BJ (cell line): ENCODE measurements around the gene BACH1. TPM values are rescaled to one million over a fixed set of nuclear protein-coding genes. Genes with fewer than 3 reads are reported as not detected.

ENCODE experiments used
- CTCF ChIA-PET: fragments of 350-600 bp; formaldehyde crosslinking; extraction: SDS; loops from one replicate; lab custom pipeline; 2021; ENCODE audit warnings: antibody characterized with exemption, inconsistent platforms; lab: Yijun Ruan, JAX
- POLR2A ChIA-PET: fragments of 300-600 bp; sonication (Branson Sonifier 250); formaldehyde crosslinking; extraction: SDS; loops from one replicate; lab custom pipeline; 2021; ENCODE audit warnings: antibody characterized with exemption; lab: Charles Lee
- DNase-seq: peaks from one replicate; pipeline ENCODE4 v3.0.0-alpha.2; 2011; ENCODE audit warnings: low read depth
- H3K27me3 ChIP-seq: 2 replicates; pipeline ENCODE4 v1.6.0; 2011; ENCODE audit warnings: low read length; ENCODE audit not compliant: control insufficient read depth, insufficient read depth
- H3K36me3 ChIP-seq: 2 replicates; pipeline ENCODE4 v1.5.1; 2011; ENCODE audit warnings: low read length; ENCODE audit not compliant: control insufficient read depth, insufficient read depth
- H3K4me3 ChIP-seq: 2 replicates; pipeline ENCODE4 v1.5.1; 2011; ENCODE audit warnings: low read depth, mild to moderate bottlenecking, control low read depth, low read length
- CTCF ChIP-seq: IDR thresholded peaks from 2 replicates; pipeline ENCODE4 v1.5.1; 2011; ENCODE audit warnings: low read depth, mild to moderate bottlenecking, control low read depth, inconsistent platforms, low read length, moderate library complexity; ENCODE audit not compliant: insufficient read depth
- polyA plus RNA-seq: library from polyadenylated mRNA; depleted of rRNA; stranded (reverse); fragments of >200 nt; gene quantifications from 2 replicates; pipeline ENCODE4 v1.2.3, GENCODE V29; 2011

The BACH1 gene
- polyA plus RNA-seq, 1 experiment, result 22.7 TPM

- H3K36me3 ChIP-seq, result no peaks in the 10 kb centered on the region
- ChIA-PET POLR2A (no interaction called here), CTCF (no interaction called here)
- H3K27me3 ChIP-seq, result no peaks in the 10 kb centered on the region
- no peak for TF ChIP-seq CTCF
- H3K4me3 ChIP-seq, result no peak overlapping the region
- DNase-seq, result no peak
Measured at GRCh38 chr21:29287383-29287782, 11.3 kb upstream of the BACH1 start.

GRCh38 chr21:29288239-29288638 is 10.5 kb upstream of the BACH1 start:
- ChIA-PET CTCF (no interaction called here), POLR2A (no interaction called here)
- DNase-seq, result no peak
- H3K36me3 ChIP-seq, result no peaks in the 10 kb centered on the region
- no peak overlapping the region for H3K4me3 ChIP-seq
- no peaks in the 10 kb centered on the region for H3K27me3 ChIP-seq
- no peak for TF ChIP-seq CTCF

GRCh38 chr21:29289317-29289716 is 9.4 kb upstream of the BACH1 start:
- POLR2A ChIA-PET, result no interaction called here
- no peak for DNase-seq
- H3K4me3 ChIP-seq, result no peak overlapping the region
- H3K27me3 ChIP-seq, result no peaks in the 10 kb centered on the region
- CTCF ChIA-PET, result interaction anchor here (0.6 to 1.2 kb wide), 2 partner anchors 34 to 146 kb away, joined by 3 to 4 read pairs; no protein-coding TSS in a partner anchor
- H3K36me3 ChIP-seq, result no peaks in the 10 kb centered on the region
- TF ChIP-seq CTCF, result no peak

GRCh38 chr21:29290240-29290639 is 8.5 kb upstream of the BACH1 start:
- CTCF ChIA-PET, result interaction anchor here (0.6 to 1.4 kb wide), 3 partner anchors 18 to 187 kb away, joined by 3 to 4 read pairs (median 3); no protein-coding TSS in a partner anchor

GRCh38 chr21:29293495-29293894 is 5.2 kb upstream of the BACH1 start:
- POLR2A ChIA-PET, result no interaction called here
- H3K27me3 ChIP-seq, result no peaks in the 10 kb centered on the region
- CTCF ChIA-PET, result interaction anchor here (1.8 kb wide), 1 partner anchor 129 kb away, joined by 10 read pairs; no protein-coding TSS in a partner anchor
- no peak for DNase-seq
- H3K36me3 ChIP-seq, result no peaks in the 10 kb centered on the region
- no peak for TF ChIP-seq CTCF
- H3K4me3 ChIP-seq, result no peak overlapping the region

More at GRCh38 chr21:29290240-29290639, 8.5 kb upstream of the BACH1 start:
- no peak for DNase-seq
- TF ChIP-seq CTCF, result no peak
- Histone ChIP-seq H3K36me3 (no peaks in the 10 kb centered on the region), H3K27me3 (no peaks in the 10 kb centered on the region), H3K4me3 (no peak overlapping the region)
- POLR2A ChIA-PET, result no interaction called here
